Measurements from ENCODE around the gene TYSND1.

The TYSND1 gene

DNA sequence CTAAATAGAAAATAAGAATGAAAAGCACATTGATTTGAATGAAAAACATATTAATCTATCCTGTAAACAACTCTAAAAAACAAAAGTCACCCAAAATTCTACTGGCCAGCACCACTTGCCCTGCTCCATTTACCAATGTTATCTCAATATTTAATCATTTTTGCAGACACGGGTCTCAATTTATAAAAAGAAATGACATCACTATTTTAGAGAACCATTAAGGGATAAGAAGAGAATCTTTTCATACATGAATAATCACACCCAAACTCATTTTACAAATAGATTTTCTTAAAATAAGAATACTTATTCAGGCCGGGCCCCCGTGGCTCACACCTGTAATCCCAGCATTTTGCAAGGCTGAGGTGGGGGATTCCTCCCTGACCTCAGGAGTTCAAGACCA is 19.9 kb upstream of the TYSND1 start:
- Histone ChIP-seq H2AK5ac (ENCODE audit: low read depth, low read length) (no peak overlapping the region), H3K9ac (ENCODE audit: low read depth, low read length, poor library complexity) (no peak overlapping the region), H4K91ac (ENCODE audit: low read depth, low read length, poor library complexity) (no peak overlapping the region), H3K4me3 (ENCODE audit: low read length in 2 of 2) (no peak overlapping the region), H3K4ac (ENCODE audit: low read length) (no peak overlapping the region), H3K23ac (ENCODE audit: low read depth, low read length, poor library complexity) (no peak overlapping the region), H3K14ac (ENCODE audit: low read length) (no peak overlapping the region), H2AFZ (ENCODE audit: low read length) (no peak overlapping the region), H2BK15ac (ENCODE audit: low read length) (no peak overlapping the region), H3K9me3 (replicated peaks in 1 of 2; ENCODE audit: control insufficient read depth in 2 of 2, insufficient read depth in 1 of 2, low read depth in 1 of 2, low read length in 2 of 2) (peaks cover 0 to 4% of the 10 kb centered on the region in 2 donors), H3K4me2 (ENCODE audit: insufficient read depth, low read length, poor library complexity, severe bottlenecking) (no peak overlapping the region), H4K8ac (ENCODE audit: low read depth, low read length) (no peak overlapping the region), H3K36me3 (replicated peaks in 1 of 2; ENCODE audit: control insufficient read depth in 2 of 2, insufficient read depth in 2 of 2, low read length in 2 of 2) (peaks cover 1 to 62% of the 10 kb centered on the region in 2 donors), H2BK120ac (ENCODE audit: low read depth, low read length) (no peak overlapping the region), H3K79me1 (ENCODE audit: low read depth, low read length) (peaks cover 4% of the 10 kb centered on the region), H3K18ac (ENCODE audit: low read length) (no peak overlapping the region), H3K27ac (replicated peaks; ENCODE audit: low read length) (no peak overlapping the region), H2BK12ac (ENCODE audit: low read length) (no peak overlapping the region), H3K4me1 (ENCODE audit: control insufficient read depth in 2 of 2, insufficient read depth in 1 of 2, low read depth in 1 of 2, low read length in 2 of 2) (peaks cover 2 to 3% of the 10 kb centered on the region in 2 donors), H2BK5ac (ENCODE audit: low read length) (no peak overlapping the region), H3K27me3 (ENCODE audit: control insufficient read depth in 3 of 3, insufficient read depth in 3 of 3, low read depth in 1 of 3, low read length in 3 of 3) (no peaks in the 10 kb centered on the region)
- DNase-seq (ENCODE audit: low spot score), result no peak
- no CpG with 5 or more reads among the region's 3 CpGs for WGBS, 2 donors (ENCODE audit: extremely low coverage in 2 of 2, insufficient read length in 2 of 2, insufficient replicate concordance in 1 of 2)

DNA sequence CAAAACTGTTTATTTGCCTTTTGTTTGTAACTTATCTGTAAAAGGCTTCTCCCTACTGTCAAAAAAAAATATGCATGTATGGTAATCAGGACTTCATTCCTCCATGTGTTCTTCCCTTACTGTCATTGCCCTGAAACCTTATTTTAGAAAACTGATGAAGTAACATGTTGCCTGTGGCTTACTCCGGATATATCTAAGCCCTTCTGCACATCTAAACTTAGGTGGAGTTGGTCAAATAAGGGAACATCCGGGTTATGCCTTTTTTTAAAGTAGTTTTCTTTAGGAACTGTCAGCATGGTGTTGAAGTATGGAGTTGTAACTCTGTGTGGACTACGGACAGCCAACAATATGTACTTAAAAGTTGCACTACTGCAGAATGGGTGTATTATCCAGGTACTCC is 17.7 kb upstream of the TYSND1 start:
- peaks cover 4 to 85% of the 10 kb centered on the region in 2 donors for H3K36me3 ChIP-seq (replicated peaks in 1 of 2; ENCODE audit: control insufficient read depth in 2 of 2, insufficient read depth in 2 of 2, low read length in 2 of 2)
- WGBS, 2 donors (ENCODE audit: extremely low coverage in 2 of 2, insufficient read length in 2 of 2, insufficient replicate concordance in 1 of 2), result no CpG with 5 or more reads among the region's 3 CpGs

DNA sequence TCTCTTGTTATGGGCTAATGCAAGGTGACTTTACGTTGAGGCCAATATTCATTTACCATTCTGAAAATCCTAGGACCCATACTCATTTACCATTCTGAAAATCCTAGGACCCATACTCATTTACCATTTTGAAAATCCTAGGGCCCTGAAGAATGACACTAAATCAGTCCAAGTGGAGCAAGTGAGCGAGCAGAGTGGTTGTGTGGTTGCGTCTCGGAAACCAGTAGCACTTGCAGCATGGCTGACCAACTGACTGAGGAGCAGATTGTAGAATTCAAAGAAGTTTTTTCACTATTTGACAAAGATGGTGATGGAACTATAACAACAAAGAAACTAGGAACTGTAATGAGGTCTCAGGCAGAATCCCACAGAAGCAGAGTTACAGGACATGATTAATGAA is 16.9 kb upstream of the TYSND1 start:
- no peaks in the 10 kb centered on the region for H3K9me3 ChIP-seq (replicated peaks in 1 of 2; ENCODE audit: control insufficient read depth in 2 of 2, insufficient read depth in 1 of 2, low read depth in 1 of 2, low read length in 2 of 2)
- DNase-seq (ENCODE audit: low spot score), result no peak
- no peak overlapping the region for H3K27ac ChIP-seq (replicated peaks; ENCODE audit: low read length)
- H3K4me1 ChIP-seq (ENCODE audit: control insufficient read depth in 2 of 2, insufficient read depth in 1 of 2, low read depth in 1 of 2, low read length in 2 of 2), result peaks cover 0 to 2% of the 10 kb centered on the region in 2 donors
- H3K14ac ChIP-seq (ENCODE audit: low read length), result no peak overlapping the region
- no peak overlapping the region for H3K4ac ChIP-seq (ENCODE audit: low read length)
- no peak overlapping the region for H4K8ac ChIP-seq (ENCODE audit: low read depth, low read length)
- no peak overlapping the region for H3K4me3 ChIP-seq (ENCODE audit: low read length in 2 of 2)
- H2AFZ ChIP-seq (ENCODE audit: low read length), result no peak overlapping the region
- no peak overlapping the region for H3K4me2 ChIP-seq (ENCODE audit: insufficient read depth, low read length, poor library complexity, severe bottlenecking)
- no peaks in the 10 kb centered on the region for H3K27me3 ChIP-seq (ENCODE audit: control insufficient read depth in 3 of 3, insufficient read depth in 3 of 3, low read depth in 1 of 3, low read length in 3 of 3)
- no peak overlapping the region for H2BK15ac ChIP-seq (ENCODE audit: low read length)
- no peak overlapping the region for H2BK5ac ChIP-seq (ENCODE audit: low read length)
- H3K36me3 ChIP-seq (replicated peaks in 1 of 2; ENCODE audit: control insufficient read depth in 2 of 2, insufficient read depth in 2 of 2, low read length in 2 of 2), result peaks cover 4 to 92% of the 10 kb centered on the region in 2 donors
- H2BK120ac ChIP-seq (ENCODE audit: low read depth, low read length), result no peak overlapping the region
- H3K79me1 ChIP-seq (ENCODE audit: low read depth, low read length), result no peaks in the 10 kb centered on the region
- H4K91ac ChIP-seq (ENCODE audit: low read depth, low read length, poor library complexity), result no peak overlapping the region
- no peak overlapping the region for H3K9ac ChIP-seq (ENCODE audit: low read depth, low read length, poor library complexity)
- H3K23ac ChIP-seq (ENCODE audit: low read depth, low read length, poor library complexity), result no peak overlapping the region
- no peak overlapping the region for H2AK5ac ChIP-seq (ENCODE audit: low read depth, low read length)
- no CpG with 5 or more reads among the region's 4 CpGs for WGBS, 2 donors (ENCODE audit: extremely low coverage in 2 of 2, insufficient read length in 2 of 2, insufficient replicate concordance in 1 of 2)
- H2BK12ac ChIP-seq (ENCODE audit: low read length), result no peak overlapping the region
- no peak overlapping the region for H3K18ac ChIP-seq (ENCODE audit: low read length)

More for the DNA sequence above, 17.7 kb upstream of the TYSND1 start:
- Histone ChIP-seq H2BK15ac (ENCODE audit: low read length) (no peak overlapping the region), H3K4ac (ENCODE audit: low read length) (no peak overlapping the region), H2BK12ac (ENCODE audit: low read length) (no peak overlapping the region), H3K14ac (ENCODE audit: low read length) (no peak overlapping the region), H3K23ac (ENCODE audit: low read depth, low read length, poor library complexity) (no peak overlapping the region), H3K18ac (ENCODE audit: low read length) (no peak overlapping the region), H2AK5ac (ENCODE audit: low read depth, low read length) (no peak overlapping the region), H2BK120ac (ENCODE audit: low read depth, low read length) (no peak overlapping the region), H2AFZ (ENCODE audit: low read length) (no peak overlapping the region), H3K79me1 (ENCODE audit: low read depth, low read length) (no peaks in the 10 kb centered on the region), H3K27me3 (ENCODE audit: control insufficient read depth in 3 of 3, insufficient read depth in 3 of 3, low read depth in 1 of 3, low read length in 3 of 3) (no peaks in the 10 kb centered on the region), H3K4me3 (ENCODE audit: low read length in 2 of 2) (no peak overlapping the region), H3K4me1 (ENCODE audit: control insufficient read depth in 2 of 2, insufficient read depth in 1 of 2, low read depth in 1 of 2, low read length in 2 of 2) (peaks cover 0 to 2% of the 10 kb centered on the region in 2 donors), H4K8ac (ENCODE audit: low read depth, low read length) (no peak overlapping the region), H3K4me2 (ENCODE audit: insufficient read depth, low read length, poor library complexity, severe bottlenecking) (no peak overlapping the region), H3K9me3 (replicated peaks in 1 of 2; ENCODE audit: control insufficient read depth in 2 of 2, insufficient read depth in 1 of 2, low read depth in 1 of 2, low read length in 2 of 2) (no peaks in the 10 kb centered on the region), H3K27ac (replicated peaks; ENCODE audit: low read length) (no peak overlapping the region), H4K91ac (ENCODE audit: low read depth, low read length, poor library complexity) (no peak overlapping the region), H2BK5ac (ENCODE audit: low read length) (no peak overlapping the region), H3K9ac (ENCODE audit: low read depth, low read length, poor library complexity) (no peak overlapping the region)
- no peak for DNase-seq (ENCODE audit: low spot score)

DNA sequence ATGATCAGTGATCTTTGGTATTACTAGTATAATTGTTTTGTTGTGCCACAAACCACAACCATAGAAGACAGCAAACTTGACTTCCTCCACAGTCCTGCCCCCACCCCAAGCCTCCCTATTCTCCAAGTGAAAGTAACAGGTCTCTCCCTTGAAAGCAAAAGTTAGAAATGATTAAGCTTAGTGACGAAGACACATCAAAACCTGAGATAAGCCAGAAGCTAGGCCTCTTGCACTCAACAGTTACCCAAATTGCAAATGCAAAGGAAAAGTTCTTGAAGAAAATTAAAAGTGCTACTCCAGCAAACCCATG is 16.3 kb upstream of the TYSND1 start:
- no peak overlapping the region for H2AK5ac ChIP-seq (ENCODE audit: low read depth, low read length)
- H3K79me1 ChIP-seq (ENCODE audit: low read depth, low read length), result no peaks in the 10 kb centered on the region
- no peaks in the 10 kb centered on the region for H3K27me3 ChIP-seq (ENCODE audit: control insufficient read depth in 3 of 3, insufficient read depth in 3 of 3, low read depth in 1 of 3, low read length in 3 of 3)
- H3K4me2 ChIP-seq (ENCODE audit: insufficient read depth, low read length, poor library complexity, severe bottlenecking), result no peak overlapping the region
- H2BK15ac ChIP-seq (ENCODE audit: low read length), result no peak overlapping the region
- no CpG with 5 or more reads among the region's 1 CpG for WGBS, 2 donors (ENCODE audit: extremely low coverage in 2 of 2, insufficient read length in 2 of 2, insufficient replicate concordance in 1 of 2)
- no peak overlapping the region for H3K4ac ChIP-seq (ENCODE audit: low read length)
- H3K9ac ChIP-seq (ENCODE audit: low read depth, low read length, poor library complexity), result no peak overlapping the region
- H4K91ac ChIP-seq (ENCODE audit: low read depth, low read length, poor library complexity), result no peak overlapping the region
- no peak overlapping the region for H2AFZ ChIP-seq (ENCODE audit: low read length)
- no peak overlapping the region for H3K14ac ChIP-seq (ENCODE audit: low read length)
- H3K18ac ChIP-seq (ENCODE audit: low read length), result no peak overlapping the region
- no peak overlapping the region for H4K8ac ChIP-seq (ENCODE audit: low read depth, low read length)
- no peak overlapping the region for H3K4me3 ChIP-seq (ENCODE audit: low read length in 2 of 2)
- no peak overlapping the region for H2BK12ac ChIP-seq (ENCODE audit: low read length)
- no peak overlapping the region for H2BK120ac ChIP-seq (ENCODE audit: low read depth, low read length)
- H3K4me1 ChIP-seq (ENCODE audit: control insufficient read depth in 2 of 2, insufficient read depth in 1 of 2, low read depth in 1 of 2, low read length in 2 of 2), result peaks cover 0 to 2% of the 10 kb centered on the region in 2 donors
- no peak overlapping the region for H2BK5ac ChIP-seq (ENCODE audit: low read length)
- no peak overlapping the region for H3K23ac ChIP-seq (ENCODE audit: low read depth, low read length, poor library complexity)
- H3K27ac ChIP-seq (replicated peaks; ENCODE audit: low read length), result no peak overlapping the region
- H3K36me3 ChIP-seq (replicated peaks in 1 of 2; ENCODE audit: control insufficient read depth in 2 of 2, insufficient read depth in 2 of 2, low read length in 2 of 2), result peaks cover 3 to 93% of the 10 kb centered on the region in 2 donors
- H3K9me3 ChIP-seq (replicated peaks in 1 of 2; ENCODE audit: control insufficient read depth in 2 of 2, insufficient read depth in 1 of 2, low read depth in 1 of 2, low read length in 2 of 2), result no peaks in the 10 kb centered on the region
- DNase-seq (ENCODE audit: low spot score), result no peak

Measured in neuronal stem cell (in vitro differentiated cells).